ENCODE data around the gene LRP2. TPM values are rescaled to one million over a fixed set of nuclear protein-coding genes. Genes with fewer than 3 reads are reported as not detected.

Gene LRP2
- total and polyA plus RNA-seq, 2 of the 8 experiments (the other 6 are each of a cell fraction or from before 2014, with no cell fraction given): 2.0 to 2.9 TPM

DNA sequence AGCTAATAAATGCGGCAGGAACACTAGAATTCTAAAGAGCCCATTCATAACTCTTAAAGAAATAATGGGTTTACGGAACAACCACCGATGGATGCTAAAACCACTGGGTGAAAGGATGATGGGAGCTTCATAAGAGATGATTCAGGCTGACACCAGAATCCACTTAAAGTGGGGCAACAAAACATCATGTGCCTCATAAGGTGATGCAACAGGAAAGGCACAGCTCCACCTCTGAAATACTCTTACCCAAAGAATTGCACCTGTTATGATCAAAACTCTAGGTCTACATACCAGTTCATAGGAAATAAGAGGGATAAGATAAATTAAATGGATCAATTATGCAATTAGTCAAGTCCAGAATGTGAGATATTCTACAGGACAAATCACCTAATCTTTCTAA, 161.6 kb downstream of the LRP2 start:
- H3K23me2 ChIP-seq (ENCODE audit: low read depth, low read length): no peaks in the 10 kb centered on the region
- H3K4ac ChIP-seq (replicated peaks; ENCODE audit: insufficient read length, low read depth, low read length): no peak overlapping the region
- CTCF ChIA-PET (ENCODE audit: partially characterized antibody): interaction anchor here (0.9 to 1.1 kb wide), 2 partner anchors 17 to 21 kb away, joined by 3 to 5 read pairs; no protein-coding TSS in a partner anchor
- H3K18ac ChIP-seq (ENCODE audit: extremely low read depth, low read length): no peak overlapping the region
- H4K91ac ChIP-seq (replicated peaks; ENCODE audit: insufficient read length, low read length): no peak overlapping the region
- no peak for FAIRE-seq
- H3K4me2 ChIP-seq (ENCODE audit: insufficient read depth in 1 of 2, low read depth in 2 of 2, low read length in 2 of 2): no peak overlapping the region
- POLR2A ChIA-PET (ENCODE audit: partially characterized antibody): no interaction called here
- no peak overlapping the region for H3K23ac ChIP-seq (ENCODE audit: insufficient read length)
- H3K9me3 ChIP-seq (ENCODE audit: insufficient read depth in 2 of 2, low read depth in 1 of 2, low read length in 1 of 2): no peaks in the 10 kb centered on the region
- H3K27me3 ChIP-seq (replicated peaks in 1 of 4; ENCODE audit: control insufficient read depth in 3 of 4, extremely low read depth in 1 of 4, insufficient read depth in 3 of 4, low read length in 3 of 4): no peaks in the 10 kb centered on the region
- H3K56ac ChIP-seq (replicated peaks; ENCODE audit: insufficient read length, low read depth, low read length): no peak overlapping the region
- WGBS, 2 experiments (ENCODE audit: extremely low coverage in 1 of 2, insufficient coverage in 1 of 2, insufficient read length in 1 of 2, insufficient replicate concordance in 2 of 2, low coverage in 1 of 2, low lambda C conversion rate in 2 of 2, missing lambda C conversion rate in 1 of 2): 90% methylated on average over 3 of the region's 3 CpGs; no CpG with 5 or more reads in 1 of the 2 experiments
- no peak overlapping the region for H2BK5ac ChIP-seq (ENCODE audit: low read depth, low read length)
- DNase-seq (ENCODE audit: low read depth in 1 of 2, low spot score in 2 of 2): no peak
- peaks cover 0 to 2% (median 0%) of the 10 kb centered on the region in 4 experiments; a peak in 1 of 8 replicates for H3K36me3 ChIP-seq (ENCODE audit: control insufficient read depth in 2 of 4, insufficient read depth in 4 of 4, low read length in 3 of 4)
- H2BK20ac ChIP-seq (ENCODE audit: low read length): no peak overlapping the region
- no peaks in the 10 kb centered on the region for H3K79me2 ChIP-seq (ENCODE audit: control insufficient read depth in 1 of 2, insufficient read depth in 2 of 2, low read length in 2 of 2)
- no peaks in the 10 kb centered on the region for H3K4me1 ChIP-seq (replicated peaks in 1 of 4; ENCODE audit: control insufficient read depth in 3 of 4, insufficient read depth in 4 of 4, low read length in 3 of 4)
- H3K79me1 ChIP-seq (ENCODE audit: low read depth, low read length): no peaks in the 10 kb centered on the region
- no peak overlapping the region for H3K27ac ChIP-seq (ENCODE audit: low read depth, low read length)
- no peak overlapping the region for H3K4me3 ChIP-seq (ENCODE audit: extremely low read depth in 1 of 4, insufficient read depth in 2 of 4, low read depth in 3 of 4, low read length in 4 of 4)
- H4K20me1 ChIP-seq (replicated peaks in 1 of 2; ENCODE audit: control insufficient read depth in 1 of 2, insufficient read depth in 2 of 2, low read length in 2 of 2): no peaks in the 10 kb centered on the region
- no peak overlapping the region for H4K8ac ChIP-seq (ENCODE audit: extremely low read depth, insufficient read depth, low read length)
- no peak overlapping the region for H2BK120ac ChIP-seq (replicated peaks; ENCODE audit: low read depth, low read length)
- no peak overlapping the region for H3K14ac ChIP-seq (ENCODE audit: insufficient read length)
- H2AFZ ChIP-seq (ENCODE audit: low read length): no peak overlapping the region
- no peak overlapping the region for H2BK12ac ChIP-seq (ENCODE audit: low read depth, low read length)
- no peak overlapping the region for H3K9ac ChIP-seq (replicated peaks in 1 of 4; ENCODE audit: extremely low read depth in 1 of 4, low read depth in 3 of 4, low read length in 3 of 4)
- no peak overlapping the region for H4K5ac ChIP-seq (ENCODE audit: insufficient read length, low read depth, low read length)
- H2AK5ac ChIP-seq (ENCODE audit: low read depth, low read length): no peak overlapping the region
- H2BK15ac ChIP-seq (ENCODE audit: low read length): no peak overlapping the region
- TF ChIP-seq, protein P1, sequence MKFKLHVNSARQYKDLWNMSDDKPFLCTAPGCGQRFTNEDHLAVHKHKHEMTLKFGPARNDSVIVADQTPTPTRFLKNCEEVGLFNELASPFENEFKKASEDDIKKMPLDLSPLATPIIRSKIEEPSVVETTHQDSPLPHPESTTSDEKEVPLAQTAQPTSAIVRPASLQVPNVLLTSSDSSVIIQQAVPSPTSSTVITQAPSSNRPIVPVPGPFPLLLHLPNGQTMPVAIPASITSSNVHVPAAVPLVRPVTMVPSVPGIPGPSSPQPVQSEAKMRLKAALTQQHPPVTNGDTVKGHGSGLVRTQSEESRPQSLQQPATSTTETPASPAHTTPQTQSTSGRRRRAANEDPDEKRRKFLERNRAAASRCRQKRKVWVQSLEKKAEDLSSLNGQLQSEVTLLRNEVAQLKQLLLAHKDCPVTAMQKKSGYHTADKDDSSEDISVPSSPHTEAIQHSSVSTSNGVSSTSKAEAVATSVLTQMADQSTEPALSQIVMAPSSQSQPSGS (IDR thresholded peaks at IDR 0.05; ENCODE audit: low read length): no peak
- TF ChIP-seq EZH2 (IDR thresholded peaks at IDR 0.05; ENCODE audit: low read depth, low read length, severe bottlenecking) (no peak), RNF2 (IDR thresholded peaks at IDR 0.05; ENCODE audit: borderline replicate concordance, low read depth, low read length, missing control alignments, poor library complexity, severe bottlenecking) (no peak), CHD2 (IDR thresholded peaks at IDR 0.05; ENCODE audit: low read length) (no peak), CTBP2 (IDR thresholded peaks at IDR 0.05; ENCODE audit: borderline replicate concordance, insufficient read depth, insufficient read length, low read length) (no peak), BRCA1 (IDR thresholded peaks at IDR 0.05; ENCODE audit: low read depth, low read length) (no peak), ASH2L (IDR thresholded peaks at IDR 0.05; ENCODE audit: low read length) (no peak), YY1 (IDR thresholded peaks at IDR 0.05; ENCODE audit: low read depth, low read length) (no peak), CBX8 (IDR thresholded peaks at IDR 0.05; ENCODE audit: borderline replicate concordance, low read depth, low read length) (no peak)
- TF ChIP-seq, protein P2, sequence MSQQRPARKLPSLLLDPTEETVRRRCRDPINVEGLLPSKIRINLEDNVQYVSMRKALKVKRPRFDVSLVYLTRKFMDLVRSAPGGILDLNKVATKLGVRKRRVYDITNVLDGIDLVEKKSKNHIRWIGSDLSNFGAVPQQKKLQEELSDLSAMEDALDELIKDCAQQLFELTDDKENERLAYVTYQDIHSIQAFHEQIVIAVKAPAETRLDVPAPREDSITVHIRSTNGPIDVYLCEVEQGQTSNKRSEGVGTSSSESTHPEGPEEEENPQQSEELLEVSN (IDR thresholded peaks at IDR 0.05): no peak

Measured in H1 (cell line).